HCEC 1CT (cell line): Measurements from ENCODE around the gene GAR1.
"Not testable (repeated sequence)": the region's sequence is repeated elsewhere in the genome, so short reads cannot be mapped to it uniquely, and the experiment has no call there.

Experiments
- DNase-seq: peaks from one replicate; pipeline ENCODE4 v3.0.0-alpha.2; 2017

GAR1 gene

DNA sequence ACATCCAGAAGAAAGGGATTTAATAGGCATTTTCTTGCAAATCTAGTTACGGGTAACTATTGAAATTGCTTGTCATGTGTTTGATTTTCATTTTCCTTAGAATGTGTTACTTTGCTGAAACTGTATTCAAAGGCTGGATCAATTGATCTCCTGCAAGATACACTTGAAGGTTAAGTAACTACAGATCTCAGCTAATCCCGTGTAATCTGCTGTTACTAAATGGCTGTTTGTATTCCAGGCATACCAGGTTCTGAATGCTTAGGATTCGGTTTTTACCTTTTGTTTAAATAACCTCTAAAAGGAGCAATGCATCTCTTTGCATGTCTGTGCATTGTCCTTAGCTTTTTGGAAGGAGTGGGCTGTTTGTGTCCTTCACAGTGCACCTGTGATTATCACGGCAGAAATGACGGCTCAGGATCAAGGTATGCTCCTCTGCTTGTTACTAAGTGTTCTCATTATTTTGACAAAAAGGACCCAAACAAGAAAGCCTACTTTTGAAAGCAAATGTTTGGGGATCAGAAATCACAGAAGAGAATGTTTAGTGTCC is 32.4 kb downstream of the GAR1 start, which contains the start of gene LRIT3:
Gene LRIT3 (plus strand): TSS at position 212 of the 547 bp plus-strand sequence. CDS start 95 bp downstream, at position 307.
- no peak for DNase-seq

DNA sequence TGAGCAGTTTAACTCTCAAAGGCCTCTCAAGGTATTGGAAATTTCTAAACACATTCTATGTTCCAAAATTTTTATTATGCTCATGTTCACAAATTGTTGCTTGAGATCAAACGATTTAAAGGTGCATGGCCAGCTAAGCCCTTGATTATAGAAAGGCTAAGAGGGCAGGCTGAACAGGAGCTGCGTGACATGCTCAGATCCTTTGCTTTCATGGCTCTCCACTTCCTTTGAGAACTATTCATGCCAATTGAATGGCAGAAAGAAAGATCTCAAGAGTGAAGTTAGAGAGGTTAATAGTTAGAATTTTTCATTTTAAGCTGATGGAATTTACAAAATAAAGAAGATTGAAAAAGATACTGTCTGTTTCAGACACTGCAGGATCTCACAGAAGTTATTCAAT is 32.9 kb downstream of the GAR1 start:
- no peak for DNase-seq

DNA sequence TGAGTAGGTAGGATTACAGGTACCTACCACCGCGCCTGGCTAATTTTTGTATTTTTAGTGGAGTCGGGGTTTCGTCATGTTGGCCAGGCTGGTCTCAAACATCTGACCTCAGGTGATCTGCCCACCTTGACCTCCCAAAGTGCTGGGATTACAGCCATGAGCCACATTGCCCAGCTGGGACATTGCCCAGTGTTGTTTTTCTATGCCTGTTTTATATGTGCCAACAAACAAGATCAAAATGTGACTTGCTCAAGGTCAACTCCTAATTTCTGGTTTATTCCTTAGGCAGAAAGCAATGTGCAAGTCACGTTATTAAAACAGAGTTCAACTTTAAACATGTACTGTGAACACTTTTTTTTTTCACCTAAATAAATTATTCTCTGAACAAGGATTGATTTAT is 35.0 kb downstream of the GAR1 start:
- no peak for DNase-seq

DNA sequence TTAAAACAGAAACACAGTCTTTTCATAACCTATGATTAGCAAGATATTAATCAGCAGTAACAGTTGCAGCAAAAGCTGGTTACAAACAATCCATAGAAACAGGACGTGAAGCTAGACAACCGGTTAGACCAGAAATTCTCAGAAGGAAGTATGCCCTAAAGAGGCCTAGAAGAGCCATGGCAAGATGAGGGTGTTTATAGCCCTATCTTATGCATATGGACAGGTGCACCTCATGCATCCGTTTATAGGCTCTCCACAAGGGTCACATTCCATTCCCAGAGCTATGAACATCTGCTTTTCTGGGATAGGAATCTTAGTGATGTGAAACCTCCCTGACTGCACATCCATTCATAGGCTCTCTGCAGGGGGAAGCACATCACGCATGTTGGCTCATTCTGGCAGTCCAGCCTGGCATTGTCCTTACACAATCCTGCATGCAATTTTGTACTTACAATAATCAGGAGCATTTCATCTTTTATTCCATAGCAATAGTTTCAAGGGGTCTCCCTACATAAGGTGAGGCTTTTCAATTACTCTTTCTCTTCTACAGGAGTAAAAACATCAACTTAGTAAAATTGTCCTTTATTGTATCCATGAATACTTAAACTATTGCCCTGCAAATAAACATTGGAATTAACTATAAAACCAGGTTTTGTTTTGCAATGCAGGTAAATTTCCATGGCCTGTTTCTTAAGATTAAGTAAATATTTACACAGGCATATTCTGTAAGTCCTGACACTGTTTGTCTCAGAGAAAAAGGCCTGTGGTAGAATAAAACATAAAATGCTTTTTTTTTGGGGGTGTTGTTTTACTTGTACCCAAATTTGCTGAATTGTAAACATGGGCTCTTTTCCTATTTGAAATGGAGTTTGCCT is 44.1 kb downstream of the GAR1 start:
- DNase-seq: not testable (repeated sequence)

DNA sequence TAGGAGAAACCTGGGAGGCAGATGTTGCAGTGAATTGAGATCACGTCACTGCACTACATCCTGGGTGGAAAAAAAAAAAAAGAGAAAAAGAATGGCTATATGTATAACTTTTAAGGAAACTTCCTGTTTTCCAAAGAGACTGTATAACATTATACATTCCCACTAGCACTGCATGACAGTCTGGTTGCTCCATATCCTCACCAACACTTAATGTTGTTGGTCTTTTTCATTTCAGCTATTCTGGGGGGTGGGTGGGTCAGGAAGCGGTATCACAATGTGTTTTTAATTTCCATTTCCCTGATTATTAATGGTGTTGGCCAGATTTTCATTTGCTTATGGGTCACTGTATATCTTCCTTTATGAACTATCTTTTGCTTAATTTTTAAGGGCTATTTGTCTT is 45.7 kb downstream of the GAR1 start:
- no peak for DNase-seq

GRCh38 chr4:109861916-109862511 is 46.5 kb downstream of the GAR1 start:
- DNase-seq: no peak

GRCh38 chr4:109864134-109864533 is 48.6 kb downstream of the GAR1 start:
- no peak for DNase-seq

- DNase-seq: no peak
These were observed 54.5 kb downstream of the GAR1 start for GRCh38 chr4:109870061-109870460.

- no peak for DNase-seq
These were observed 56.5 kb downstream of the GAR1 start for GRCh38 chr4:109872065-109872464.

GRCh38 chr4:109872950-109873656 is 57.5 kb downstream of the GAR1 start:
- DNase-seq: no peak

GRCh38 chr4:109873791-109874514 is 58.4 kb downstream of the GAR1 start:
- no peak for DNase-seq
